Panc1 (cell line): ENCODE data around the gene TMEM61. TPM values are rescaled to one million over a fixed set of nuclear protein-coding genes. Genes with fewer than 3 reads are reported as not detected.
"Not testable (repeated sequence)": the region's sequence is repeated elsewhere in the genome, so short reads cannot be mapped to it uniquely, and the experiment has no call there.

Experiments used
- ATAC-seq: fragments of 200-7000 bp; cut with Tn5 transposase; 2 replicates; pipeline ENCODE4 v1.9.1; 2020; ENCODE audit warnings: mild to moderate bottlenecking, moderate library complexity
- BruUV-seq: library from RNA; stranded (reverse); fragments of 400-500 nt; replicated peaks from 2 replicates; lab custom pipeline; 2021; lab: Mats Ljungman, UMichigan
- CTCF ChIA-PET: fragments of 300-600 bp; sonication (Branson Sonifier 250); formaldehyde crosslinking; loops from one replicate; lab custom pipeline; 2022; ENCODE audit warnings: antibody characterized with exemption; lab: Charles Lee
- POLR2A ChIA-PET: fragments of 300-600 bp; sonication (Branson Sonifier 250); formaldehyde crosslinking; loops from one replicate; lab custom pipeline; 2022; ENCODE audit warnings: antibody characterized with exemption; lab: Charles Lee
- DNase-seq: peaks from one replicate; pipeline ENCODE4 v3.0.0-alpha.2; 2010; ENCODE audit warnings: low read depth, low spot score
- H3K27ac ChIP-seq: 2 replicates; pipeline ENCODE4 v1.5.1; 2011; ENCODE audit warnings: mild to moderate bottlenecking, low read length, inconsistent platforms
- H3K27me3 ChIP-seq: fragments of 200-500 bp; sonication (Bioruptor generic); 2 replicates; pipeline ENCODE4 v1.6.0; 2014; ENCODE audit warnings: low read length, inconsistent platforms; ENCODE audit not compliant: control insufficient read depth, insufficient read depth
- H3K36me3 ChIP-seq: fragments of 200-500 bp; sonication (Bioruptor generic); 2 replicates; pipeline ENCODE4 v1.5.1; 2014; ENCODE audit warnings: inconsistent platforms, mild to moderate bottlenecking, low read length, moderate library complexity; ENCODE audit not compliant: control insufficient read depth, insufficient read depth
- H3K4me1 ChIP-seq: 2 replicates; pipeline ENCODE4 v1.5.1; 2011; ENCODE audit warnings: inconsistent platforms, mild to moderate bottlenecking, low read length, moderate library complexity; ENCODE audit not compliant: control insufficient read depth, insufficient read depth
- H3K4me3 ChIP-seq, 2 experiments: 2 replicates each; pipeline ENCODE4 v1.5.1; 2011 to 2012; ENCODE audit warnings: low read depth in 2 of 2, low read length in 2 of 2, mild to moderate bottlenecking in 2 of 2, inconsistent platforms in 1 of 2, moderate library complexity in 1 of 2
- H3K9me3 ChIP-seq: fragments of 200-500 bp; sonication (Bioruptor generic); 2 replicates; pipeline ENCODE4 v1.5.1; 2014; ENCODE audit warnings: low read depth, mild to moderate bottlenecking, inconsistent platforms, low read length, moderate library complexity; ENCODE audit not compliant: control insufficient read depth, insufficient read depth
- CTCF ChIP-seq: fragments of 450-650 bp; IDR thresholded peaks from 2 replicates; pipeline ENCODE4 v1.5.1; 2017; ENCODE audit warnings: mild to moderate bottlenecking
- REST ChIP-seq, 2 experiments: IDR thresholded peaks; 2 replicates each; pipeline ENCODE4 v1.6.1; 2011 to 2012; ENCODE audit warnings: low read depth in 2 of 2, control low read depth in 1 of 2, low read length in 1 of 2, mild to moderate bottlenecking in 1 of 2, moderate library complexity in 1 of 2; ENCODE audit not compliant: insufficient read depth in 1 of 2
- TCF7L2 ChIP-seq: IDR thresholded peaks from 2 replicates; pipeline ENCODE4 v1.6.1; 2011; ENCODE audit warnings: mild to moderate bottlenecking, low read depth, low read length, inconsistent platforms
- in situ Hi-C: cut with HindIII; loops from 2 replicates; pipeline ENCODE4 v1.10.0; 2016; ENCODE audit warnings: low sequenced_read_pairs, low pct_unique_long_range_greater_than_20kb
- intact Hi-C: fragments of 100-400 bp; cut with micrococcal nuclease; formaldehyde crosslinking; loops from one replicate; pipeline ENCODE4 v1.10.0; 2022; ENCODE audit not compliant: unreplicated experiment
- total RNA-seq: library from RNA; stranded (reverse); gene quantifications from one replicate; pipeline ENCODE4 v1.2.1, GENCODE V29; 2021; ENCODE audit not compliant: unreplicated experiment

Gene TMEM61
- total RNA-seq, 1 experiment from 2014 or later, result not detected

GRCh38 chr1:55021942-55022546 lies 41.6 kb downstream of the TMEM61 start:
- H3K27me3 ChIP-seq, result no peaks in the 10 kb centered on the region; the same call in 1 of the 2 replicates
- DNase-seq (peak; percentile 65), ATAC-seq (peak; percentile 100)
- no peak overlapping the region for H3K27ac ChIP-seq
- H3K4me1 ChIP-seq, result no peaks in the 10 kb centered on the region
- TF ChIP-seq TCF7L2 (no peak), REST (IDR thresholded peaks at IDR 0.05; ENCODE audit: insufficient read depth in 1 of 2, low read depth in 2 of 2, low read length in 1 of 2) (no peak), CTCF (peak; percentile 96)
- in situ Hi-C loops, result no loop called here
- BruUV-seq, result no TSS peak
- H3K4me3 ChIP-seq, result no peak overlapping the region
- intact Hi-C loops, result no loop called here
- ChIA-PET POLR2A (no interaction called here), CTCF (interaction anchor here (0.7 to 2.3 kb wide), 9 partner anchors 11 to 82 kb away, joined by 3 to 30 read pairs (median 6); no protein-coding TSS in a partner anchor)
- no peaks in the 10 kb centered on the region for H3K36me3 ChIP-seq
- H3K9me3 ChIP-seq, result no peaks in the 10 kb centered on the region

GRCh38 chr1:55024163-55024562 lies 43.7 kb downstream of the TMEM61 start:
- H3K4me3 ChIP-seq, in situ Hi-C loops, H3K4me1 ChIP-seq, POLR2A ChIA-PET, H3K27me3 ChIP-seq, H3K9me3 ChIP-seq, H3K36me3 ChIP-seq, intact Hi-C loops, H3K27ac ChIP-seq, BruUV-seq, ATAC-seq, DNase-seq: not testable (repeated sequence)
- CTCF ChIA-PET, result interaction anchor here (0.6 kb wide), 1 partner anchor 79 kb away, joined by 3 read pairs; no protein-coding TSS in a partner anchor

- H3K27ac ChIP-seq, H3K27me3 ChIP-seq, H3K4me1 ChIP-seq, H3K4me3 ChIP-seq, intact Hi-C loops, POLR2A ChIA-PET, in situ Hi-C loops, H3K36me3 ChIP-seq, CTCF ChIA-PET, DNase-seq, ATAC-seq, BruUV-seq, H3K9me3 ChIP-seq: not testable (repeated sequence)
Measured at GRCh38 chr1:55026682-55027081, 46.3 kb downstream of the TMEM61 start.

- H3K4me1 ChIP-seq, in situ Hi-C loops, BruUV-seq, H3K36me3 ChIP-seq, DNase-seq, ATAC-seq, POLR2A ChIA-PET, H3K9me3 ChIP-seq, H3K4me3 ChIP-seq, CTCF ChIA-PET, H3K27ac ChIP-seq, intact Hi-C loops: not testable (repeated sequence)
- peaks cover 16% of the 10 kb centered on the region for H3K27me3 ChIP-seq
Measured at GRCh38 chr1:55031098-55031497, 50.7 kb downstream of the TMEM61 start.
